NCI-H1694 (cell line): Measurements from ENCODE around the gene UVRAG.
"Not testable (repeated sequence)": the region's sequence is repeated elsewhere in the genome, so short reads cannot be mapped to it uniquely, and the experiment has no call there.

Experiments
- DNase-seq: peaks from one replicate; lab custom pipeline; 2025; lab: John Stamatoyannopoulos, UW

UVRAG gene

DNA sequence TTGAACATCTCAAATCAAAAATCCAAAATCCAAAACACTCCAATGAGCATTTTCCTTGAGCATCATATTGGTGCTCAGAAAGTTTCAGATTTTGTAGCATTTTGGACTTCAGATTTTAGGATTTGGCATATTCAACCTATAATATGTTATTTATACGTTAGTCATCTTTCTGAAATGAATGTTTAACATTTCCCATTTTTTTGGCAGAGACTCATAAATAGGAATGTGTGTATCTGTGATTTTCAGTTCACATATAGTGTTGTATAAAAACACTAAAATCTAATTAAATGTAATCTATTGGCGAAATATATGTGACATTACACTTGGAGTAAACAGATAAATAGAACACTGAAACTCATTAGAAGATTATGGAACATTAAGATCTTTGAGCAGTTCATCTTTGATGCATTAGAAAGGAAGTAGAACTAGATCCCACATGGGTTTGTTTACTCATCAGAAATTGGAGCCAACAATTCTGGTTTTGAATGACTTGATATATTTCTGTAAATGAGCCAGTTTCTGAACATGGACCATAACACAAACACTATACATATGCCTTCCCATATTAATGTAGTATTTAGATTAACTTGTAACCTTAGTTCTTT is 153.1 kb downstream of the UVRAG start:
- no peak for DNase-seq

DNA sequence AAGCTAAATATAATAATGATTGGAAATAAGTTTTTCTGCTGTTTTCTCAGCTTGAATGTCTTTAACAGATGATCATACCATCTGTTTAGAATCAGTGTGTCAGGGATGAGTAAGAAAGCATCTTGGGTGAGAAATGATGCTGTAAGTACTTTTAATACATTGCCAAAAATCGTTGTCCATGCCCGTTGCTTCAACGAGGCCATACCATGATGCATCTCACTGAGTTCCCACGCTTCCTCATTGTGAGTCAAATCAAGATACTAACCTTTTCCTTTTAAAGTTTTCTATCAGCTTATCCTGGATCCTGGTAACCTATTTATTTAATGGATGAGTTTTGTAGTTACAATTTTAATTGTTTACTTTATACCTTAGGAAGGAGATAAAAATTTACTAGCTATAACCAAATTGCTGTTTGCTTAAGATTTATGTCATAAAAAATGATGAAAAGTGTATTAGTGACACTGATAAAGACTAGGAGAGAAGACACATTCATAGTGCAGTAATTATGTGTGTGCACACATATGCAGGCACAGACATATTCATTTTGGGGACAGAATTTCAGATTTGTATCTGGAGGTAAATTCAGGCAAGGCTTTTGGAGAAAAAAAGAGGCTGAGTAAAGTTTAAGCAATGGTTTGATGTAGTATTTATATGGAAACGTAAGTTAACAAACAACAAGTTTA is 154.8 kb downstream of the UVRAG start:
- DNase-seq = no peak

DNA sequence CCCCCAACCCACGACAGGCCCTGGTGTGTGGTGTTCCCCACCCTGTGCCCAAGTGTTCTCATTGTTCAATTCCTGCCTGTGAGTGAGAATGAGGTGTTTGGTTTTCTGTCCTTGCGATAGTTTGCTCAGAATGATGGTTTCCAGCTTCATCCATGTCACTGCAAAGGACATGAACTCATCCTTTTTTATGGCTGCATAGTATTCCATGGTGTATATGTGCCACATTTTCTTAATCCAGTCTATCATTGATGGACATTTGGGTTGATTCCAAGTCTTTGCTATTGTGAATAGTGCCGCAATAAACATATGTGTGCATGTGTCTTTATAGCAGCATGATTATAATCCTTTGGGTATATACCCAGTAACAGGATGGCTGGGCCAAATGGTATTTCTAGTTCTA is 158.7 kb downstream of the UVRAG start:
- not testable (repeated sequence) for DNase-seq

DNA sequence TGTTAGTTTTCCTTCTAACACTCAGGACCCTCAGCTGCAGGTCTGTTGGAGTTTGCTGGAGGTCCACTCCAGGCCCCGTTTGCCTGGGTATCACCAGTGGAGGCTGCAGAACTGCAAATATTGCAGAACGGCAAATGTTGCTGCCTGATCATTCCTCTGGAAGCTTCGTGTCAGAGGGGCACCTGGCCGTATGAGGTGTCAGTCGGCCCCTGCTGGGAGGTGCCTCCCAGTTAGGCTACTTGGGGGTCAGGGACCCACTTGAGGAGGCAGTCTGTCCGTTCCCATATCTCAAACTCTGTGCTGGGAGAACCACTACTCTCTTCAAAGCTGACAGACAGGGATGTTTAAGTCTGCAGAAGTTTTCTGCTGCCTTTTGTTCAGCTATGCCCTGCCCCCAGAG is 164.1 kb downstream of the UVRAG start:
- not testable (repeated sequence) for DNase-seq

DNA sequence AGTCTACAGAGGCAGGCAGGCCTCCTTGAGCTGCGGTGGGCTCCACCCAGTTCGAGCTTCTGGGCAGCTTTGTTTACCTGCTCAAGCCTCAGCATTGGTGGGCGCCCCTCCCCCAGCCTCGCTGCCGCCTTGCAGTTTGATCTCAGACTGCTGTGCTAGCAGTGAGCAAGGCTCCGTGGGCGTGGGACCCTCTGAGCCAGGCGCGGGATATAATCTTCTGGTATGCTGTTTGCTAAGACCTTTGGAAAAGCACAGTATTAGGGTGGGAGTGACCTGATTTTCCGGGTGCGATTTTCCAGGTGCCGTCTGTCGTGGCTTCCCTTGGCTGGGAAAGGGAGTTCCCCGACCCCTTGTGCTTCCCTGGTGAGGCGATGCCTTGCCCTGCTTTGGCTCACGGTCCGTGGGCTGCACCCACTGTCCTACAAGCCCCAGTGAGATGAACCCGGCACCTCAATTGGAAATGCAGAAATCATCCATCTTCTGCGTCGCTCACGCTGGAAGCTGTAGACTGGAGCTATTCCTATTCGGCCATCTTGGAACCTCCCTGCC is 164.5 kb downstream of the UVRAG start:
- DNase-seq = not testable (repeated sequence)

DNA sequence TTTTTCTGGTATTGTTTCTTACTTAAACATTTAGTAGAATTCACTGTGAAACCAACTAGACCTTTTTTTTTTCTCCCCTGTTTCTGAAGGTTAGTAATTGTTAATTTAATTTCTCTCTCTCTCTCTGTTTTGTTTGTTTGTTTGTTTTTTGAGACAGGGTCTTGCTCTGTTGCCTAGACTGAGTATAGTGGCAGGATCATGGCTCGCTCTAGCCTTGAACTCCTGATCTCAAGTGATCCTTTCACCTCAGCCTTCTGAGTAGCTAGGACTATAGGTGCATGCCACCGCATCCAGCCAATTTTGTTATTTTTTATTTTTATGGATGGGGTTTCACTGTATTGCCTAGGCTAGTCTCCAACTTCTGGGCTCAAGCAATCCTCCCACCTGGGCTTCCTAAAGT is 165.0 kb downstream of the UVRAG start:
- DNase-seq = no peak

DNA sequence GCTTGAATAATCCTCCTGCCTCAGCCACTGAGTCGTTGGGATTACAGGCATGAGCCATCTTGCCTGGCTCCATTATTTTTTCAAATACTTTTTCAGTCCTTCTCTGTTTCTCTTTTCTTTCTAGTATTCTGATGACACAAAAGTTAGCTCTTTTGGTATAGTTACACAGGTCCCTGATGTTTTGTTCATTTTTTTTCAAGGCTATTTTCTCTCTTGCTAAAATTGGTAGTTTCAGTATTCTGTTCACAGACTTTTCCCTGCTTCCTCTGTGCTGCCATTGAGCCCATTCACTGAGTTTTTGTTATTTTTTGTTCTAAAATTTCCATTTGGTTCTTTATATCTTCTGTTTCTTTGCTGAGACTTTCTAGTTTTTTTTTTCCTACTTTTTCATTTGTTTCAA is 166.5 kb downstream of the UVRAG start:
- DNase-seq = no peak

DNA sequence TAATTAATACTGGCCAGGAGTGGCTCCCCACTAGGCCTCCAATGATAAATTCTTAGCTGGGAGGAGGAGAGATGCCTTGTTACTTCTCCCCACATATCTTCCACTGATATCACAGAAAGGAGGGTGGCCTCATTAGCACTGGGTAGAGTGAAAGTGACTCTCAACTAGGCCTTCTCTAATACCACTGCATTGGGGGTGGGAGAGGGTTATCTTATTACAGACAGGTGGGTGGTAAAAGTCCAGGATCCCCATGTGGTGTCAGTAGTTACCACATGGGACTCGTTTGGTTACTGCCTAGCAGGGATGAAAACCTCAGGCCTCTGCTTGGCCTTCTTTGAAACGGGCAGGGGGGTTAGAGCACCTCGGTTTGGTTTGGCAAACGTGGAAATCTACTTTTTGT is 167.3 kb downstream of the UVRAG start:
- no peak for DNase-seq

DNA sequence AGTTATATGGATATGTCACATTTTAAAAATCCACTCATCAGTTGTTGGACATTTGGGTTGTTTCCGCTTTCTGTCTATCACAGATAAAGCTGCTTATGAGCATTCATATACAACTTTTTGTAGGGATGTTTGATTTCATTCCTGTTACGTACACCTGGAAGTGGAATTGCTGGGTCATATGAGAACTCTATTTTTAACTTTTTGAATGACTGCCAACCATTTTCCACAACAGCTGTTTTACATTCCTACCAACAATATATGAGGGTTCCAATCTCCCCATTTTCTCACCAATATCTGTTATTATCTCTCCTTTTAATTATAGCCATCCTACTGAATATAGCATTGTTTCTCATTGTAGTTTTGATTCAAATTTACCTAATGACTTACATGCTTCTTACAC is 172.0 kb downstream of the UVRAG start:
- DNase-seq = no peak

DNA sequence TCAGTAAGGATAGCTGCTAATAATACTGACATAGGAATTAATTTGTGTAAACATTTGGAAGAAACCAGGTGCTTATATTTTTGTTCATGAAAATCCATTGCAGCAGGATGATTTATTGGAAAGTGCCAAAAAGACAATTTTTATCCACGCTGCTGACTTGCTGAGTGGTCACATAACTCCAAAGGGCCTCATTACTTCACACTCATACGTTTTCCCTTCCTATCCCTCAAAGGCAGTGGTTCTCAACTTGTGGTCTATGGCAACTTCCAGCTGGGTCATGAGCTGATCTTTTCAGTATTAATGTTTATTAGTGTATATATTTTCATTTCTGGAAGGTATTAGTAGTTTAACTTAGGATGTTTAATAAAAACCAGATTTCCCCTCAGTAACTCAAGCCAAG is 178.1 kb downstream of the UVRAG start:
- no peak for DNase-seq

DNA sequence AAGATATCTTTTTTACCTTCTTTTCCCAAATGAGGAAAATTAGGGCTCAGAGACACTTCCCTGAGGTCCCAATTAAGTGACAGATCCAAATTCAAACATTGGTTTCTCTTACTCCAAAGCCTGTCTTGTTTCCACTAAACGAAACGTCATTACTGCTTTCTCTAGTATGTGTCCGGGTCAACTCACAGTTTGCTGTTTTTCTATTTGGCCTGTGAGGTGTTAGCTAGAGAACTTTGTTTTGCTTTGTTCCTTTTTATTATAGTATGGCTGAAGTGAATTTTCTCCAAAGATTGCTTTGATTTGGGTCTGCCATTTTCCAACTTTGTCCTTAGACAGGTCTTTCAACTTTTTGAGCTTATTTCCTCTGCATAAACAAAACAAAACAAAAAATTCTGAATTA is 179.6 kb downstream of the UVRAG start:
- DNase-seq = no peak

DNA sequence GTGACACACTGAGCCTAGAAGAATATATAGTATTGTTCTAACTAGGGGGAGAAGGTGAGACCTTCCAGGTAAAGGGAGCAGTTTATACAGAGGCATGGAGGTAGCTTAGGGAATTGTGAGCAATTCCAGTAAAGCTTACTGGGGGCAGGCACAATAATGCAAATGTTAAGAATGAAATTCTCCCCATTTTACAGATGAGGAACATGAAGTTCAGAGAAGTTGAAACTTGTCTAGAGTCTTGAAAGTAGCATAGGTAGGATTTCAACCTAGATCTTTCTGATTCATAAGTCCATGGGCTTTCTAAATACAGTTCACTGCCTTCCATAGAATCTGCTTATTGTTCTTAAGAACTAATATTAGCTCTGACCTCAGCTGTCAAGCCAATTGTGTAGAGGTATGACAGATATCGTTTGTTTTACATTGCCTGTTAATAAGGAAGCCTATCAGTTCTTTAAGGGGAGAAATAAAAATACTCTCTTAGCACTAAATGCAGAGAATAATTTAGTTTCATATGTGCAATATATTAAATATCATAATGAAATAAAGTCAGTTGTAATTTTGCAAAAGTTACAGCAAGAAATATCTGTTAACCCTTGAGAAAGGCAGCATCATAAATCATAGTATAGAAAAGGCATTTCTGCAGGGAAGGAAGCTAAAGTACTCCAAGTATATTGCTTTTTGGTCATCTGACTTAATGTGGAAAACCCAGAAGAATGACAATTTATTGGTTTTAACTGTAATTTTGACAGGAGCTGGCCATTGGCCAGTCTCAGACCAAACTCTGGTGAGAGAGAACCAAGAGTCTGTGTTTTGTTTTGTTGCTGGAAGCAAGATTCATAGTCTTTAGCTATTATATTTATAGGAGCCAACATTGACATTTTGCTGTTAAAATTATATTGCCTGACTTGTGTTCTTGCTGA is 181.8 kb downstream of the UVRAG start:
- no peak for DNase-seq

DNA sequence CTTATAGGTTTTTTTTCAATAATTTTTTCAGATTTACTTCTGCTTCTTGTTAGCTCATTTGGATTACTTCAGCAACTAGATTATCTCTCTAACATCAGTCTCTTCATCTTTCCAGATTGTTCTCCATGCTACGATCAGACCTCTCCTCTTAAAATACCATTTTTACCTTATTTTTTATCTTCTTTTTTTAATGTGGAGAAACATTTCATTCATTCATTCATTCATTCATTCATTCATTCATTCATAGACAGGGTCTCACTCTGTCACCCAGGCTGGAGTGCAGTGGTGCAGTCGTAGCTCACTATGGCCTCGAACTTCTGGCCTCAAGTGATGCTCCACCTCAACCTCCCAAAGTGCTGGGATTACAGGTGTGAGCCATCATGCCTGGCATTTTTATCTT is 189.4 kb downstream of the UVRAG start:
- DNase-seq = no peak

DNA sequence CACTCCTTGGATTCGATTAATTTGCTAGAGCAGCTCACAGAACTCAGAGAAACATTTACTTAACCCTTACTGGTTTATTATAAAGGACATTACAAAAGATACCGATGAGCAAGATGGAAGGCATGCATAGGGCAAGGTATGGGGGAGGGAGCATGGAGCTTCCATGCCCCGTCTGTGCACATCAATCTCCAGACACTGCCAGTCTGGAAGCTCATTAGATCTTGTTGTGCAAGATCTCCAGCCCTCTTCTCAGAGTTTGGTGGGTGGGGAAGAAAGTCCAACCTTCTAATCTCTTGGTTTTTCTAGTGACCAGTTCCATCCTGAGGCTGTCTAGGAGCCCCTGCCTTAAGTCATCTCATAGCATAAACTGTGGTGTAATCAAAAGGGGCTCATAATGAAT is 190.7 kb downstream of the UVRAG start:
- no peak for DNase-seq

DNA sequence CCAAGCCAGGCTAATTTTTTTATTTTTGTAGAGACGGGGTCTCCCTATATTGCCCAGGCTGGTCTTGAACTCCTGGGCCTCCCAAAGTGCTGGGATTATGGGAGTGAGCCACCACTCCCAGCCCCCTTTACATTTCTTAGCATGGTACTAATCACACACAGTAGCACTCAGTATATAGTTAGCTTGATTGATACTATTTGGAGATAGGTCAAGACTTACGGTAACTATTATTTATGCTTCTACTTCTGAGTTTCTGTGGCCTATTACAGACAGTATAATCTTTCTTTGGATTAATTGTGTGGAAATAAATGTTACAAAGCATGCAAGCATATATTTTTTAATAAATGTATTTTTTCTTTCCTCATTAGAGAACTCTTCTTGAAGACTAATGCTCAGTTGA is 192.2 kb downstream of the UVRAG start:
- no peak for DNase-seq

DNA sequence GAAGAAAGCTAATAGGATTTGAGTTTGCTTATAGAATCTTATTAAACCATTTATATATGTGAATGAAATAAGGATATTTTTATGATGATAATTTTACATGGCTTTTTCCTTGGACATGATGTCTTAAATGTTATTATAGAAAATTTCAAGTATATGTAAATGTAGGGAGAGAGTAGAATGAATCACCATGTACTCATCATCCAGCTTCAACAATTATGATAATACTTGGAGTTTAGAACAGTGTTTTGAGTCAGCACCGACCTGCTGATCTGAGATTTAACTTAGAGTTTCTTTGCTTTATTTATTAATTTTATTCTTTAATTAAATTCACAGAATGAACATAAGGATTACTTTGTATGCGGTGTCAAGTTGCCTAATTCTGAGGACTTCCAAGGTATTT is 193.5 kb downstream of the UVRAG start:
- no peak for DNase-seq

DNA sequence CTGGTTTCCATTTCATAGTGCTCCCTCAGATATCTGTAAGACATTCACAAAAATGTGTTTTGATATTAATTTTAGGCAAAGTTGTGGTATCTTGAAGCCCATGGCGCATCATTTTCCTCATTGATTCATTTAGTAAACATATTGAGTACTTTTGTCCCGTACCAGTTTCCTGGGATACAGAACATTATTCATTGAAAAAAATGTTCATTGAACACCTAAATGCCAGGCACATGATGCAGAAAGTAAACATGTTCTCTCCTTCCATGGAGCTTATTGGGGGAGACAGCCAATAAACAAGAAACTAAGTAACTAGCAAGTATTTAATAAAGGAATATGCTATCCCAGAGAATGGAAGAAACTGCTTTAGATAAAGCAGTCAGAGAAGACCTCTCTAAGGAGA is 195.0 kb downstream of the UVRAG start:
- no peak for DNase-seq

DNA sequence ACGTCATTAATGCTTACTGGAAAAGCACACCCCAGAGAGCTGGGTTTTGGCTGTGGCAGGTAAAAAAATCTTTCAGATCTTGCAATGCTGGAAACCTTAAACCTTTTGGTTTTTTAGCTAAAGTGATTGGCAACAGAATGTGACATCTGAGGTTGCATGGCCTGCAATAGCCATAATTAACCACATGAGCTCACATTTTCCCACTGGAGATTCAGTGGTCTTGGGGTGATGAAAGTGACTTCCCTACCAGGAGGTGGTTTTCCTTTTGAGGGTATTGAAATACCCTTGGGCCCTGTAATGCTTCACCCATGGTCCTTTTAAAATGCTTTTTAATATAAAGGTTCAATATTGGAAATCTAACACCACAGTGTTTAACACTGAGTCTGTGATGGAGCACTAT is 198.5 kb downstream of the UVRAG start:
- no peak for DNase-seq

DNA sequence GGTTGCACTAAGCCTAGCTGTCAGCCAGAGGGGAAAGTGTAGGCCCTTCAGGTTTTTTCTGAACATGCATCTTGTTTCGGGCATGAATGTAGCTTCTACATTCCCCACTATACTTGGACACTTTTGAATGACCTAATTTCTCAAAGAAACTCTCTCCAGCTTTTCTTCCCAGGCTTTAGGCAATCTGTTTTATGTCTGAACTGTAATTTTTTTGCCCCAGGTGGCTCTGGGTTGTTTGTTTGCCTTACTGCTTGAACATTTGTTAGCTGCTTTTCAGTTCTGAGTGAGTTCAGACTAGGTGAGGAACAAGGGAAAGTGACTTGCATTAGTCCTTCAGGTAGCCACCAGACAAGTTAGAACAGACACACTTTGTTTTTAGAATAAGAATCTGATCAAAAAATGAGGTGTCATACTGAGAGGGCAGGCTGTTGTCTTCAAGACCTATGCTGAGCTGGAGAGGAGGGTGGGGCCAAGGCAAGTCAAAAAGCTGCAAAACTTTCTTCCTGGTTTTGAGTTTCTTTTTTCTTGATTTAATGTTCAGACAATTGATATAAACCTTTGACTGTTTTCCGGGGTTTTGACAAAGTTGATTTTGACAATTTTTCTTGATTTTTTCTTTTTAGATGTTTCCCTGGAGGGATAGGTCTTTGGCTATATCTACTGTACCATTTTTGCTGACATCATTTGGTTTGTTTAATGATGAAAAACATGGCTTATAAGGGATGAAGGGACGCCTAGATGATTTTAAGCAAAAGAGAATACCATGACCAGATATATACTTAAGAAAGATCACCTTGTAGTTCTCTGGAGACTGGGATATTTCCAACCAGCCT is 208.4 kb downstream of the UVRAG start:
- DNase-seq = no peak

DNA sequence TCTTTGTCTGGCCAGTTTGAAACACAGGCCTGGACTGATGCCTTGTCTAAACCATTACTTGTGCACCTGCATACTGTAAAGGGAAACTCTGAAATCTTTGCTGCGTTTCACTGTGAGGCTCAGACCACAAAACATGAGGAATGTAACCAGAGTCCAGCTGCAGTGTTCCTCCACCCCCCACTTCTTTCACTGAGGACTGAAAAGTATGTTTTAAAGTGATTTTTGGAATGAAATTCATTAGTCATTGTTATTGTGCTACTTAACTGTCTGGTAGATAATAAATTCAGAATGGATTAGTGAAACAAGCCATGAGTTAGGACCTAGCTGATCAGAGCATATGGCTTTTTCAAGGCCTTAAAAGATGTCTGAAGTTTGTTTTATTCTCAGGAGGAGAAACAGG is 210.1 kb downstream of the UVRAG start:
- no peak for DNase-seq

DNA sequence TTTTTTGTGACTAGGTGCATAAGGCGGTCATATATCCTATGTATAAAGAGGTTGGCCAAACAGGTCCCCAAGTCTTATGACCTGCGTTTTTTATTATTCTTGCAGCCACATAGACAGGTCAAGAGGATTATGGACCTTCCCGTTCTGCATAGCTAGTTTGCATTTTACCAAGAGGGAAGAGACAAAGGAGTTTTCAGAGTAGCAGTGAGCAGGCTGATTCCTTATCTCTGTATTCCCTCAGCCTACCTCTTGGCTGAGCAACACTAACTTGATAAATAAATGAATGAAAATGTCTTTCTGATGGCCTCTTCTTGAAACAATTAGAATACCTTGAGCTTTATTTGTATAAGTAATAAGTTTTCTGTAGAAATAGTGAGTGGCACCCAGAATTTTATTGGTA is 210.8 kb downstream of the UVRAG start:
- DNase-seq = no peak

DNA sequence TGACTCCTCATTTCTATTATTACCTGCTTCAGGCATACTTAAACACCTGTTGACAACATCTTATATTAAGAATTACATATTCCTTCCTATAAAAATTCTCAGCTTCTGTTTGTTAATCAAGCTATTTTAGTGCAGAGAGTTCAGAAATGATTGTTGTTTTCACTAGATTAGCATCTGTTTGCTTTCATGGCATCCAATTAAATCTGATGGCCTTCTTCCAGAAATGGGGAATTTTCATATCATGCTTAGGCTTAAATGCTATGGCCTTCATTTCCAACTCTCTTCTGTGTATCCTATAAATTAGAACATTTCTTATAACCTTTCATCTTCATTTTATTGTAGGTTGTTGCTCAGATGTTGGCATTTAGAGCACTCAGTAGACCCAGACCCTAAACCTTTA is 211.3 kb downstream of the UVRAG start:
- no peak for DNase-seq
